ENCODE measurements around the gene CDKN1B.

The CDKN1B gene

DNA sequence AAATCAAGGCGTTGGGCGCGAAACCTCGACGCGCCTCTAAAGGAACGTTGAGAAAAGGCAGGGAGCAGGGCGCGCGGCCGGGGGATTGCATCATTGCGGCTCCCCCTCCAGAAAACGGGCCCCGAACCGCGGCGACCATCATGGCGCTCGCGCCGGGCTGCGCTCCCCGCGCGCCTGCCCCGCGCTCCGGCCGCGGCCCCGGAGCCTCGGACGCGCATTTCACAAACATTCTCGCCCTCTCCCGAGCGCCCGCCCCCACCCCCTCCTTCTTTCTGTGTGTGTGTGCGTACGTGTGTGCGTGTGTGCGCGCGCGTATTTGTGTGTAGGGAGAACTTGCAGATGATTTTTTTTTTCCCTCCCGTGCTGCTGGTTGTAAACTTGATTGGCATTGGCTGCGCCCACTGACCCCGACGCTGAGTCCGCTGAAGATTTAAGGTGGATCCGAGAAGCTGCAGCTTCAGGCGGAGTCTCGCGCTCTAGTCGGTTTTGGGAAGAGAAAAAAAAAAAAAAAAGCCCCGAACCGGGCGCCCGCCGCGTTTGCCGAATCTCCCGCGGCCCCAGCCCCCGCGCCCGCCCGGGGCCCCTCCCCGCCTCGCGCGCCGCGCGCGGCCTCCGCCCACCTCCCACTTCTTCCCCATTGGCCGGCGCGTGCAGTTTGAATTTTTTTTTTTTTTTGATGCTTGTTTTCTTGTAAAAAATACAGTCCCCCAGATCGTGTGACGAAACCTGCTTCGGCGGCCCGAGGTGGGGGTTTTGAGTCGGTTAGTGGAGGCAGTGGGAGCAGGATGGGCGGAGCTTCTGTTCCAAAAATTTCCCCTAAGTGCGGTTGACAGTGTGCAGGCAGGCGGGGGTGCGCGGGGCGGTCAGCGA, 8.2 kb downstream of the CDKN1B start (continued):
- peak; percentile 56; the same call in 1 of the 2 replicates for TF ChIP-seq EGR2 (tag by site-specific recombination; IDR thresholded peaks at IDR 0.05; ENCODE audit: low read depth)
- peak; percentile 64 for TF ChIP-seq ZNF366 (tag by site-specific recombination; conservative IDR thresholded peaks at IDR 0.05)
- TF ChIP-seq, protein P1, sequence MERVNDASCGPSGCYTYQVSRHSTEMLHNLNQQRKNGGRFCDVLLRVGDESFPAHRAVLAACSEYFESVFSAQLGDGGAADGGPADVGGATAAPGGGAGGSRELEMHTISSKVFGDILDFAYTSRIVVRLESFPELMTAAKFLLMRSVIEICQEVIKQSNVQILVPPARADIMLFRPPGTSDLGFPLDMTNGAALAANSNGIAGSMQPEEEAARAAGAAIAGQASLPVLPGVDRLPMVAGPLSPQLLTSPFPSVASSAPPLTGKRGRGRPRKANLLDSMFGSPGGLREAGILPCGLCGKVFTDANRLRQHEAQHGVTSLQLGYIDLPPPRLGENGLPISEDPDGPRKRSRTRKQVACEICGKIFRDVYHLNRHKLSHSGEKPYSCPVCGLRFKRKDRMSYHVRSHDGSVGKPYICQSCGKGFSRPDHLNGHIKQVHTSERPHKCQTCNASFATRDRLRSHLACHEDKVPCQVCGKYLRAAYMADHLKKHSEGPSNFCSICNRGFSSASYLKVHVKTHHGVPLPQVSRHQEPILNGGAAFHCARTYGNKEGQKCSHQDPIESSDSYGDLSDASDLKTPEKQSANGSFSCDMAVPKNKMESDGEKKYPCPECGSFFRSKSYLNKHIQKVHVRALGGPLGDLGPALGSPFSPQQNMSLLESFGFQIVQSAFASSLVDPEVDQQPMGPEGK (tag by site-specific recombination; IDR thresholded peaks at IDR 0.05) = peak; percentile 96
- no peak for TF ChIP-seq ZNF121 (tag by site-specific recombination; IDR thresholded peaks at IDR 0.05)
- no peak for TF ChIP-seq ZNF544 (tag by site-specific recombination; IDR thresholded peaks at IDR 0.05)
- peak; percentile 61 for TF ChIP-seq ZBTB17 (tag by site-specific recombination; IDR thresholded peaks at IDR 0.05)
- peak; percentile 57 for TF ChIP-seq KLF1 (tag by site-specific recombination; IDR thresholded peaks at IDR 0.05)
- TF ChIP-seq ZNF140 (tag by site-specific recombination; IDR thresholded peaks at IDR 0.05) = no peak
- no peak for TF ChIP-seq ZNF155 (tag by site-specific recombination; IDR thresholded peaks at IDR 0.05)
- peak; percentile 3 for TF ChIP-seq ZNF510 (tag by site-specific recombination; IDR thresholded peaks at IDR 0.05; ENCODE audit: insufficient replicate concordance)
- peak; percentile 83 for TF ChIP-seq ZNF660 (tag by site-specific recombination; IDR thresholded peaks at IDR 0.05)
- TF ChIP-seq, protein P2, sequence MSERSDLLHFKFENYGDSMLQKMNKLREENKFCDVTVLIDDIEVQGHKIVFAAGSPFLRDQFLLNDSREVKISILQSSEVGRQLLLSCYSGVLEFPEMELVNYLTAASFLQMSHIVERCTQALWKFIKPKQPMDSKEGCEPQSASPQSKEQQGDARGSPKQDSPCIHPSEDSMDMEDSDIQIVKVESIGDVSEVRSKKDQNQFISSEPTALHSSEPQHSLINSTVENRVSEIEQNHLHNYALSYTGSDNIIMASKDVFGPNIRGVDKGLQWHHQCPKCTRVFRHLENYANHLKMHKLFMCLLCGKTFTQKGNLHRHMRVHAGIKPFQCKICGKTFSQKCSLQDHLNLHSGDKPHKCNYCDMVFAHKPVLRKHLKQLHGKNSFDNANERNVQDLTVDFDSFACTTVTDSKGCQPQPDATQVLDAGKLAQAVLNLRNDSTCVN (tag by site-specific recombination; optimal IDR thresholded peaks at IDR 0.05) = peak; percentile 81
- TF ChIP-seq ZEB2 (tag by site-specific recombination; IDR thresholded peaks at IDR 0.05) = peak; percentile 92
- TF ChIP-seq ZNF391 (tag by site-specific recombination; IDR thresholded peaks at IDR 0.05; ENCODE audit: borderline replicate concordance, low read depth) = 0 out of 2 replicates have a peak, but pooled peaks have one; percentile 7
- no peak for TF ChIP-seq ZNF560 (tag by site-specific recombination; IDR thresholded peaks at IDR 0.05; ENCODE audit: borderline replicate concordance)
- TF ChIP-seq ZNF10 (tag by site-specific recombination; IDR thresholded peaks at IDR 0.05) = no peak; the same call in none of the 2 replicates
- TF ChIP-seq ZNF174 (tag by site-specific recombination; IDR thresholded peaks at IDR 0.05) = no peak
- TF ChIP-seq ZNF558 (tag by site-specific recombination; IDR thresholded peaks at IDR 0.05) = peak; percentile 67; the same call in 1 of the 2 replicates
- TF ChIP-seq ZBTB8A (tag by site-specific recombination; IDR thresholded peaks at IDR 0.05) = peak; percentile 99
- peak; percentile 86 for TF ChIP-seq SP3 (tag by site-specific recombination; IDR thresholded peaks at IDR 0.05)
- TF ChIP-seq ZNF404 (tag by site-specific recombination; IDR thresholded peaks at IDR 0.05) = no peak
- TF ChIP-seq, protein P3, sequence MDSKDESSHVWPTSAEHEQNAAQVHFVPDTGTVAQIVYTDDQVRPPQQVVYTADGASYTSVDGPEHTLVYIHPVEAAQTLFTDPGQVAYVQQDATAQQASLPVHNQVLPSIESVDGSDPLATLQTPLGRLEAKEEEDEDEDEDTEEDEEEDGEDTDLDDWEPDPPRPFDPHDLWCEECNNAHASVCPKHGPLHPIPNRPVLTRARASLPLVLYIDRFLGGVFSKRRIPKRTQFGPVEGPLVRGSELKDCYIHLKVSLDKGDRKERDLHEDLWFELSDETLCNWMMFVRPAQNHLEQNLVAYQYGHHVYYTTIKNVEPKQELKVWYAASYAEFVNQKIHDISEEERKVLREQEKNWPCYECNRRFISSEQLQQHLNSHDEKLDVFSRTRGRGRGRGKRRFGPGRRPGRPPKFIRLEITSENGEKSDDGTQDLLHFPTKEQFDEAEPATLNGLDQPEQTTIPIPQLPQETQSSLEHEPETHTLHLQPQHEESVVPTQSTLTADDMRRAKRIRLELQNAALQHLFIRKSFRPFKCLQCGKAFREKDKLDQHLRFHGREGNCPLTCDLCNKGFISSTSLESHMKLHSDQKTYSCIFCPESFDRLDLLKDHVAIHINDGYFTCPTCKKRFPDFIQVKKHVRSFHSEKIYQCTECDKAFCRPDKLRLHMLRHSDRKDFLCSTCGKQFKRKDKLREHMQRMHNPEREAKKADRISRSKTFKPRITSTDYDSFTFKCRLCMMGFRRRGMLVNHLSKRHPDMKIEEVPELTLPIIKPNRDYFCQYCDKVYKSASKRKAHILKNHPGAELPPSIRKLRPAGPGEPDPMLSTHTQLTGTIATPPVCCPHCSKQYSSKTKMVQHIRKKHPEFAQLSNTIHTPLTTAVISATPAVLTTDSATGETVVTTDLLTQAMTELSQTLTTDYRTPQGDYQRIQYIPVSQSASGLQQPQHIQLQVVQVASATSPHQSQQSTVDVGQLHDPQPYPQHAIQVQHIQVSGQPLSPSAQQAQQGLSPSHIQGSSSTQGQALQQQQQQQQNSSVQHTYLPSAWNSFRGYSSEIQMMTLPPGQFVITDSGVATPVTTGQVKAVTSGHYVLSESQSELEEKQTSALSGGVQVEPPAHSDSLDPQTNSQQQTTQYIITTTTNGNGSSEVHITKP (tag by site-specific recombination; IDR thresholded peaks at IDR 0.05) = peak; percentile 77; the same call in 1 of the 2 replicates
- peak; percentile 73 for TF ChIP-seq ZSCAN30 (tag by site-specific recombination; IDR thresholded peaks at IDR 0.05)
- TF ChIP-seq SP7 (tag by site-specific recombination; IDR thresholded peaks at IDR 0.05) = peak; percentile 59
- TF ChIP-seq KLF16 (tag by site-specific recombination; IDR thresholded peaks at IDR 0.05) = 0 out of 2 replicates have a peak, but pooled peaks have one; percentile 12
- TF ChIP-seq, protein P4, sequence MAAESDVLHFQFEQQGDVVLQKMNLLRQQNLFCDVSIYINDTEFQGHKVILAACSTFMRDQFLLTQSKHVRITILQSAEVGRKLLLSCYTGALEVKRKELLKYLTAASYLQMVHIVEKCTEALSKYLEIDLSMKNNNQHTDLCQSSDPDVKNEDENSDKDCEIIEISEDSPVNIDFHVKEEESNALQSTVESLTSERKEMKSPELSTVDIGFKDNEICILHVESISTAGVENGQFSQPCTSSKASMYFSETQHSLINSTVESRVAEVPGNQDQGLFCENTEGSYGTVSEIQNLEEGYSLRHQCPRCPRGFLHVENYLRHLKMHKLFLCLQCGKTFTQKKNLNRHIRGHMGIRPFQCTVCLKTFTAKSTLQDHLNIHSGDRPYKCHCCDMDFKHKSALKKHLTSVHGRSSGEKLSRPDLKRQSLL (tag by site-specific recombination; IDR thresholded peaks at IDR 0.05) = peak; percentile 64; the same call in 1 of the 2 replicates
- TF ChIP-seq OSR2 (tag by site-specific recombination; IDR thresholded peaks at IDR 0.05) = peak; percentile 49
- peak; percentile 74 for TF ChIP-seq ZFHX2 (tag by site-specific recombination; conservative IDR thresholded peaks at IDR 0.05)
- TF ChIP-seq, protein P5, sequence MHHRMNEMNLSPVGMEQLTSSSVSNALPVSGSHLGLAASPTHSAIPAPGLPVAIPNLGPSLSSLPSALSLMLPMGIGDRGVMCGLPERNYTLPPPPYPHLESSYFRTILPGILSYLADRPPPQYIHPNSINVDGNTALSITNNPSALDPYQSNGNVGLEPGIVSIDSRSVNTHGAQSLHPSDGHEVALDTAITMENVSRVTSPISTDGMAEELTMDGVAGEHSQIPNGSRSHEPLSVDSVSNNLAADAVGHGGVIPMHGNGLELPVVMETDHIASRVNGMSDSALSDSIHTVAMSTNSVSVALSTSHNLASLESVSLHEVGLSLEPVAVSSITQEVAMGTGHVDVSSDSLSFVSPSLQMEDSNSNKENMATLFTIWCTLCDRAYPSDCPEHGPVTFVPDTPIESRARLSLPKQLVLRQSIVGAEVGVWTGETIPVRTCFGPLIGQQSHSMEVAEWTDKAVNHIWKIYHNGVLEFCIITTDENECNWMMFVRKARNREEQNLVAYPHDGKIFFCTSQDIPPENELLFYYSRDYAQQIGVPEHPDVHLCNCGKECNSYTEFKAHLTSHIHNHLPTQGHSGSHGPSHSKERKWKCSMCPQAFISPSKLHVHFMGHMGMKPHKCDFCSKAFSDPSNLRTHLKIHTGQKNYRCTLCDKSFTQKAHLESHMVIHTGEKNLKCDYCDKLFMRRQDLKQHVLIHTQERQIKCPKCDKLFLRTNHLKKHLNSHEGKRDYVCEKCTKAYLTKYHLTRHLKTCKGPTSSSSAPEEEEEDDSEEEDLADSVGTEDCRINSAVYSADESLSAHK (tag by site-specific recombination; IDR thresholded peaks at IDR 0.05) = peak; percentile 25
- TF ChIP-seq ZNF596 (tag by site-specific recombination; IDR thresholded peaks at IDR 0.05) = peak; percentile 67; the same call in 1 of the 2 replicates

All from HEK293 (cell line).